ENCODE data around the gene SAA4. TPM values are rescaled to one million over a fixed set of nuclear protein-coding genes. Genes with fewer than 3 reads are reported as not detected.
"Not testable (repeated sequence)": the region's sequence is repeated elsewhere in the genome, so short reads cannot be mapped to it uniquely, and the experiment has no call there.

Gene SAA4
- polyA plus RNA-seq, 1 donor (not counting 4 experiments of a cell fraction or from before 2014, with no cell fraction given), result not detected

- Histone ChIP-seq H3K9me3 (ENCODE audit: control insufficient read depth, low read depth, low read length) (no peaks in the 10 kb centered on the region), H3K36me3 (ENCODE audit: control insufficient read depth in 2 of 2, extremely low read depth in 1 of 2, insufficient read depth in 2 of 2, low read length in 2 of 2) (no peaks in the 10 kb centered on the region), H3K9ac (ENCODE audit: control insufficient read depth, extremely low read depth, insufficient read depth, low read length) (no peak overlapping the region), H3K4me3 (ENCODE audit: control insufficient read depth in 2 of 3, extremely low read depth in 1 of 3, insufficient read depth in 2 of 3, low read depth in 1 of 3, low read length in 3 of 3) (no peak overlapping the region), H2AFZ (ENCODE audit: control insufficient read depth, low read length) (no peak overlapping the region), H3K27ac (ENCODE audit: control insufficient read depth, insufficient read depth, low read length) (no peak overlapping the region), H3K79me2 (ENCODE audit: control insufficient read depth, insufficient read depth, low read length) (no peaks in the 10 kb centered on the region), H3K9me1 (ENCODE audit: control insufficient read depth, extremely low read depth, insufficient read depth, low read length) (no peaks in the 10 kb centered on the region), H3K4me2 (ENCODE audit: control insufficient read depth, extremely low read depth, insufficient read depth, low read depth, low read length) (no peak overlapping the region), H3K27me3 (ENCODE audit: control insufficient read depth, extremely low read depth, insufficient read depth, low read length) (no peaks in the 10 kb centered on the region), H3K4me1 (ENCODE audit: control insufficient read depth, extremely low read depth, insufficient read depth, low read length) (peaks cover 5% of the 10 kb centered on the region), H4K20me1 (ENCODE audit: control insufficient read depth, extremely low read depth, insufficient read depth, low read length) (no peaks in the 10 kb centered on the region)
- DNase-seq (ENCODE audit: low read depth, low spot score), result no peak
- dilution Hi-C loops (cut with MboI; ENCODE audit: extremely low pct_ligation_motif_present, low sequenced_read_pairs), result no loop called here
- TF ChIP-seq EZH2 (IDR thresholded peaks at IDR 0.05; ENCODE audit: low read length) (no peak), CTCF (optimal IDR thresholded peaks at IDR 0.05 in 1 of 3, IDR thresholded peaks at IDR 0.05 in 1 of 3, conservative IDR thresholded peaks at IDR 0.05 in 1 of 3; ENCODE audit: extremely low read depth in 1 of 3, insufficient read depth in 2 of 3, low read length in 3 of 3) (peak; percentile 9 to 30 (median 21))
- FAIRE-seq, result no peak
Measured at GRCh38 chr11:18270102-18270501, 33.5 kb upstream of the SAA4 start.

GRCh38 chr11:18269252-18269651 is 32.6 kb upstream of the SAA4 start:
- H3K9ac ChIP-seq (ENCODE audit: control insufficient read depth, extremely low read depth, insufficient read depth, low read length); H3K9me1 ChIP-seq (ENCODE audit: control insufficient read depth, extremely low read depth, insufficient read depth, low read length); H3K4me2 ChIP-seq (ENCODE audit: control insufficient read depth, extremely low read depth, insufficient read depth, low read depth, low read length); dilution Hi-C loops (cut with MboI; ENCODE audit: extremely low pct_ligation_motif_present, low sequenced_read_pairs); H3K36me3 ChIP-seq (ENCODE audit: control insufficient read depth in 2 of 2, extremely low read depth in 1 of 2, insufficient read depth in 2 of 2, low read length in 2 of 2); H3K4me3 ChIP-seq (ENCODE audit: control insufficient read depth in 2 of 3, extremely low read depth in 1 of 3, insufficient read depth in 2 of 3, low read depth in 1 of 3, low read length in 3 of 3); H4K20me1 ChIP-seq (ENCODE audit: control insufficient read depth, extremely low read depth, insufficient read depth, low read length); H3K27me3 ChIP-seq (ENCODE audit: control insufficient read depth, extremely low read depth, insufficient read depth, low read length); H2AFZ ChIP-seq (ENCODE audit: control insufficient read depth, low read length); H3K79me2 ChIP-seq (ENCODE audit: control insufficient read depth, insufficient read depth, low read length); FAIRE-seq; DNase-seq (ENCODE audit: low read depth, low spot score); H3K4me1 ChIP-seq (ENCODE audit: control insufficient read depth, extremely low read depth, insufficient read depth, low read length); H3K27ac ChIP-seq (ENCODE audit: control insufficient read depth, insufficient read depth, low read length); H3K9me3 ChIP-seq (ENCODE audit: control insufficient read depth, low read depth, low read length): not testable (repeated sequence)

- H3K79me2 ChIP-seq (ENCODE audit: control insufficient read depth, insufficient read depth, low read length); H3K4me1 ChIP-seq (ENCODE audit: control insufficient read depth, extremely low read depth, insufficient read depth, low read length); H4K20me1 ChIP-seq (ENCODE audit: control insufficient read depth, extremely low read depth, insufficient read depth, low read length); DNase-seq (ENCODE audit: low read depth, low spot score); H3K27ac ChIP-seq (ENCODE audit: control insufficient read depth, insufficient read depth, low read length); H2AFZ ChIP-seq (ENCODE audit: control insufficient read depth, low read length); H3K9me3 ChIP-seq (ENCODE audit: control insufficient read depth, low read depth, low read length); H3K9me1 ChIP-seq (ENCODE audit: control insufficient read depth, extremely low read depth, insufficient read depth, low read length); H3K4me3 ChIP-seq (ENCODE audit: control insufficient read depth in 2 of 3, extremely low read depth in 1 of 3, insufficient read depth in 2 of 3, low read depth in 1 of 3, low read length in 3 of 3); H3K9ac ChIP-seq (ENCODE audit: control insufficient read depth, extremely low read depth, insufficient read depth, low read length); H3K27me3 ChIP-seq (ENCODE audit: control insufficient read depth, extremely low read depth, insufficient read depth, low read length); FAIRE-seq; dilution Hi-C loops (cut with MboI; ENCODE audit: extremely low pct_ligation_motif_present, low sequenced_read_pairs); H3K4me2 ChIP-seq (ENCODE audit: control insufficient read depth, extremely low read depth, insufficient read depth, low read depth, low read length); H3K36me3 ChIP-seq (ENCODE audit: control insufficient read depth in 2 of 2, extremely low read depth in 1 of 2, insufficient read depth in 2 of 2, low read length in 2 of 2): not testable (repeated sequence)
Measured at GRCh38 chr11:18267335-18268133, 30.9 kb upstream of the SAA4 start.
